Activated CD4-positive, alpha-beta memory T cell treated with anti-CD3 and anti-CD28 coated beads for 36 hours (primary cell): ENCODE data around the gene CCDC85C. TPM values are rescaled to one million over a fixed set of nuclear protein-coding genes. Genes with fewer than 3 reads are reported as not detected.

Experiments
- CTCF ChIA-PET: fragments of 350-600 bp; sonication (Branson Sonifier 250); formaldehyde crosslinking; loops from one replicate; lab custom pipeline; 2021; ENCODE audit warnings: antibody characterized with exemption, inconsistent platforms; lab: Charles Lee
- POLR2A ChIA-PET: fragments of 350-600 bp; sonication (Branson Sonifier 250); formaldehyde crosslinking; loops from one replicate; lab custom pipeline; 2021; ENCODE audit warnings: antibody characterized with exemption; lab: Charles Lee
- DNase-seq: peaks from one replicate; pipeline ENCODE4 v3.0.0-alpha.2; 2020
- H3K27ac Mint-ChIP-seq: one replicate; pipeline ENCODE4 v1.8.0; 2021; ENCODE audit warnings: mixed read lengths
- H3K27me3 Mint-ChIP-seq: one replicate; pipeline ENCODE4 v1.8.0; 2021; ENCODE audit warnings: mixed read lengths
- H3K36me3 Mint-ChIP-seq: one replicate; pipeline ENCODE4 v1.8.0; 2021; ENCODE audit warnings: mixed read lengths
- H3K4me1 Mint-ChIP-seq: one replicate; pipeline ENCODE4 v1.8.0; 2021; ENCODE audit warnings: low read depth, mixed read lengths
- H3K4me3 Mint-ChIP-seq: one replicate; pipeline ENCODE4 v1.8.0; 2021; ENCODE audit warnings: mild to moderate bottlenecking, mixed read lengths
- H3K9me3 Mint-ChIP-seq: one replicate; pipeline ENCODE4 v1.8.0; 2021; ENCODE audit warnings: mixed read lengths
- intact Hi-C: fragments of 100-400 bp; cut with micrococcal nuclease; formaldehyde crosslinking; loops from one replicate; pipeline ENCODE4 v1.15.1; 2023
- total RNA-seq, 2 experiments: library from RNA; stranded (reverse); gene quantifications; one replicate each; pipeline ENCODE4 v1.2.3, GENCODE V29; 2021

Gene CCDC85C
- total RNA-seq, 2 experiments from 2014 or later: 10.7 to 12.3 TPM

DNA sequence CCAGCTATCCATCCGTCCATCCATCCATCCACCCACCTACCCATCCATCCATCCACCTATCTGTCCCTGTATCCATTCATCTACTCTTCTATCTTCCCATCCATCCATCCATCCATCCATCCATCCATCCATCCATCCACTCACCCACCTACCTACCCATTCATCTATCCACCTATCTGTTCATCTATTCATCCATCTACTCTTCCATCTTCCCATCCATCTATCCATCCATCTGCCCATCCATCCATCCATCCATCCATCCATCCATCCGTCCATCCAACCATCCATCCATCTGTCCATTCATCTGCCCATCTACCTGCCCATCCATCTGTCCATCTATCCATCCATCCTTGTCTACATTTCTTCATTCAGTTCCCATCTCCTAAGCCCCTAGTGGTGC is 23.1 kb upstream of the CCDC85C start:
- CTCF ChIA-PET: interaction anchor here (1.3 kb wide), 2 partner anchors 29 to 102 kb away, joined by 3 to 5 read pairs; no protein-coding TSS in a partner anchor
- H3K4me3 Mint-ChIP-seq: no peak overlapping the region
- no peak overlapping the region for H3K27ac Mint-ChIP-seq
- intact Hi-C loops: no loop called here
- no peak for DNase-seq
- H3K4me1 Mint-ChIP-seq: peaks cover 5% of the 10 kb centered on the region
- no peaks in the 10 kb centered on the region for H3K36me3 Mint-ChIP-seq
- peaks cover 17% of the 10 kb centered on the region for H3K27me3 Mint-ChIP-seq
- H3K9me3 Mint-ChIP-seq: no peaks in the 10 kb centered on the region
- POLR2A ChIA-PET: no interaction called here

- no peak overlapping the region for H3K4me3 Mint-ChIP-seq
- H3K9me3 Mint-ChIP-seq: no peaks in the 10 kb centered on the region
- peaks cover 5% of the 10 kb centered on the region for H3K4me1 Mint-ChIP-seq
- intact Hi-C loops: no loop called here
- DNase-seq: no peak
- H3K27ac Mint-ChIP-seq: no peak overlapping the region
- POLR2A ChIA-PET: no interaction called here
- no peaks in the 10 kb centered on the region for H3K36me3 Mint-ChIP-seq
- peaks cover 20% of the 10 kb centered on the region for H3K27me3 Mint-ChIP-seq
- CTCF ChIA-PET: interaction anchor here (1.3 kb wide), 2 partner anchors 30 to 101 kb away, joined by 3 to 5 read pairs; no protein-coding TSS in a partner anchor
Measured at GRCh38 chr14:99626041-99626648, 22.1 kb upstream of the CCDC85C start.

DNA sequence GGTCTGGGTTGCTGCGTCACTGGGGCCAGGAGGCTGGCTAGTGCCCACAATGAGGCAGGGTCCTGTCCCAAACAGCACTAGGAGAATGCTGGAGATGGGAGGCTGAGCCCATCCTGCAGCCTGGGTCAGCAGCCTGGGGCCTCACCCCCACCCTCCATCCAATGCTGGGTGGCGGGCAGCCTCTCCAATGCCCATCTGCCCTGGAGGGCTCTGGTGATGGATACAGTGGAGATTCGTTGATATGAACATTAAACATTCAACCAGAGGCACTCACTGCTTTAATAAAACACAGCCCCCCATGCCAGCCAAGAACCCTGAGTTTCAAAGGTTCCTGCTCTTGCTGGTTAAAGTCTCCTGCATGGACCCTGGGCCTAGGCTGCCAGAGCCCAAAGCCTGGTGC is 21.5 kb upstream of the CCDC85C start:
- intact Hi-C loops: no loop called here
- POLR2A ChIA-PET: no interaction called here
- H3K36me3 Mint-ChIP-seq: no peaks in the 10 kb centered on the region
- H3K4me3 Mint-ChIP-seq: no peak overlapping the region
- CTCF ChIA-PET: no interaction called here
- H3K4me1 Mint-ChIP-seq: peaks cover 5% of the 10 kb centered on the region
- no peaks in the 10 kb centered on the region for H3K9me3 Mint-ChIP-seq
- no peak overlapping the region for H3K27ac Mint-ChIP-seq
- DNase-seq: no peak
- H3K27me3 Mint-ChIP-seq: peaks cover 20% of the 10 kb centered on the region

DNA sequence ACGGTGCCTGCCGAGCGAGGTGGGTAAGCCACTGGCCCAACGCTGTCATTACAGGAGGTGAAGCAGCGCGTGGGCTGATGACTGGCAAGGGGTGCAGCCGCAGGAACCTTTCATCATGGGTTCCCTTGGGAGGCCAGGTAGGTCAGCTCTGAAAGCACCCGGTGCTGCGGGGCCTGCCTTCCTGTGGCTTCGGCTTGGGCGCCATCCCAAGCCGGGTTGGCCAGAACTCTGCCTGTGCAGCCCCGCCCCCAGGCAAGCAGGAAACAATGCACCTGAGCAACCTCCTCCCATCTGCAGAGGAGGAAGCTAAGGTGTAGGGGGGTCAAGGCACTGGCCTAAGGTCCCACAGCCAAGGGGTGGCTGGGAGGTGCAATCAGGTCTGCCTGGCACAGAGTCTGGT is 21.0 kb upstream of the CCDC85C start:
- H3K4me1 Mint-ChIP-seq: peaks cover 6% of the 10 kb centered on the region
- H3K36me3 Mint-ChIP-seq: no peaks in the 10 kb centered on the region
- intact Hi-C loops: no loop called here
- no peaks in the 10 kb centered on the region for H3K9me3 Mint-ChIP-seq
- peaks cover 21% of the 10 kb centered on the region for H3K27me3 Mint-ChIP-seq
- H3K4me3 Mint-ChIP-seq: no peak overlapping the region
- ChIA-PET CTCF (no interaction called here), POLR2A (no interaction called here)
- no peak for DNase-seq
- H3K27ac Mint-ChIP-seq: no peak overlapping the region

DNA sequence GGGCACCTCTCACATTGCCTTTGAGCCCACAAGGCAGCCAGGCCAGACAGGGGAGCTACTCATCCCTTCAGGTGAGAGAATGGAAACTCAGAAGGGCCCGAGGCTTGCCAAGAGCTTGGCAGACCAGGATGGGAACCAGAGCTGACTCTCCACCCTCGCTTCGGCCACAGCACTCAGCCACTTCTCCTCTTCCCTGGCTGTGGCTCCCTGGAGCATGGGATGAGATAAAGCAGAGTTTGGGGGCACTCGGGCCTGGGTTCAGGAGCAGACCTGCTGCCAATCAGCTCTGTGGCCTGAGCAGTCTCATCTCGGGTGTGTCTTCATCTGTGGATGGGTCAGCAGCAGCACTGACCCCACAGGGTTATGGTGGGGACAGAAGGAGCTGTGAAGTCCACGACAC is 20.0 kb upstream of the CCDC85C start:
- no peak overlapping the region for H3K4me3 Mint-ChIP-seq
- peaks cover 8% of the 10 kb centered on the region for H3K4me1 Mint-ChIP-seq
- DNase-seq: no peak
- ChIA-PET POLR2A (no interaction called here), CTCF (no interaction called here)
- H3K9me3 Mint-ChIP-seq: no peaks in the 10 kb centered on the region
- intact Hi-C loops: no loop called here
- peaks cover 25% of the 10 kb centered on the region for H3K27me3 Mint-ChIP-seq
- H3K36me3 Mint-ChIP-seq: no peaks in the 10 kb centered on the region
- no peak overlapping the region for H3K27ac Mint-ChIP-seq

DNA sequence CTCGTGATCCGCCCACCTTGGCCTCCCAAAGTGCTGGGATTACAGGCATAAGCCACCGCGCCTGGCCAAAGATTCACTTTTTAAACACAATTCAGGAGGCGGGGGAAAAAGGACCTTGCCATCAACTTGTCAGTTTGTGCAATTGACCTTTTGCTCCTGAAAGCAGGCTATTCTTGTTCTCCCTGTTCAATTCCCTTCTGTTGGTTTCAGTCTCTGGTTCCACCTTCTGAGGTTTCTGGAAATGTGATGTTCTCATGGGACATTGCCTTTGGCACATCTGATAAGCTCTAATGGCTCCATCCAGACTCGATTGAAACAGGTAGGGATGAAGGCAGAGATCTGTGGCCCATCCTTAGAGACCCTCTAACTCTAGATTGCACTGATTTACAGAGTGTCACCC is 17.9 kb upstream of the CCDC85C start:
- POLR2A ChIA-PET: no interaction called here
- peaks cover 4% of the 10 kb centered on the region for H3K4me1 Mint-ChIP-seq
- no peak for DNase-seq
- H3K27ac Mint-ChIP-seq: no peak overlapping the region
- H3K9me3 Mint-ChIP-seq: no peaks in the 10 kb centered on the region
- peaks cover 29% of the 10 kb centered on the region for H3K27me3 Mint-ChIP-seq
- no peaks in the 10 kb centered on the region for H3K36me3 Mint-ChIP-seq
- intact Hi-C loops: no loop called here
- H3K4me3 Mint-ChIP-seq: no peak overlapping the region
- CTCF ChIA-PET: no interaction called here

DNA sequence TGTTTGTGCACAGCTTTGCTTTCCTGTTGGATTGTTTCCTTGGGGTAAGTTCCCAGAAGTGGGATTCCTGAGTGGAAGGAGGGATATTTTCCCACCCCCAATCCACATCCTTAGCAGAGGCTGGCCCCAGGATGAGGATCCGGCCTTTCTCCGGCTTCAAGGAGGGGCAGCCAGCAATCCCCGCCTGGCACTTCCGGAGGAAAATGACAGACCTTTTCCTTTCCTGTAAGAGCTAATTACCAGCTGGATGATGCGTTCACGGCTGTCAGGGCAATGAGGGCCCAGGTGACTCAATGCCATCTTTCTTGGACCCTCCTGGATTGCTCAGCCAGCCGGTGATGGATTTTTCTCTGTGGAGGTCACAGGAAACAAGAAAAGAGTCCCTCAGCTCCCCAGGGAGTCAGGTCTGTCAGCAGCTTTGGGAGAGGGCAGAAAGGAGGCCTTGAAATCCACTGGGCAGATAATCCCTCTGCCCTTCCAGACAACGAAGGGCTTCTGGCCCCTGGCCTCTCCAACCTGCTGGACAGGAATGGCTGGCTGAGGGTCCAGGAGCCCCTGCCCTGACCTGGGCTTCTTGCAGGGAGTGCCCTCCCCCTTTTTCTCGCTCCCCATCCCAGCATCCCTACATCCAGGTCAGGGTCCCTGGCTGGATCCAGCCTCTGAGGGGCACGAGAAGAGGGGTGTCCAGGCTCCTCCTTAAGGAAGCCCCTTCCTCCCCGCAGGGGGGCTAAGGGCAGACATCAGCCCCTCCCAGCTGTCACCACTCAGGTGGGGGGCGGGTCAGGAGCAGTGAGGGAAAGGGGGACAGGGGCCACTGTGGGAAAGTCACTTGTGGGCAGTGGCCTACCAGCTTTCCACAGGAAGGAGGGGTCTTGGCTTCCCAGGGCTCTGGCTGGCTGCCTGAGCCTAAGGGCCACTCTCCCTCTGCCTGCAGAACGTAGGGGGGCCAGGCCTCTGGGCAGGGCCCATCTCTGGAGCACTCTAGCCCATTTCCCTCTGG is 16.1 kb upstream of the CCDC85C start:
- Mint-ChIP-seq H3K4me1 (peaks cover 4% of the 10 kb centered on the region), H3K27me3 (peaks cover 33% of the 10 kb centered on the region), H3K9me3 (no peaks in the 10 kb centered on the region), H3K27ac (no peak overlapping the region), H3K4me3 (no peak overlapping the region), H3K36me3 (no peaks in the 10 kb centered on the region)
- DNase-seq: peak; percentile 48
- ChIA-PET CTCF (interaction anchor here (1.6 kb wide), 1 partner anchor 8 kb away, joined by 9 read pairs; no protein-coding TSS in a partner anchor), POLR2A (no interaction called here)
- intact Hi-C loops: no loop called here

DNA sequence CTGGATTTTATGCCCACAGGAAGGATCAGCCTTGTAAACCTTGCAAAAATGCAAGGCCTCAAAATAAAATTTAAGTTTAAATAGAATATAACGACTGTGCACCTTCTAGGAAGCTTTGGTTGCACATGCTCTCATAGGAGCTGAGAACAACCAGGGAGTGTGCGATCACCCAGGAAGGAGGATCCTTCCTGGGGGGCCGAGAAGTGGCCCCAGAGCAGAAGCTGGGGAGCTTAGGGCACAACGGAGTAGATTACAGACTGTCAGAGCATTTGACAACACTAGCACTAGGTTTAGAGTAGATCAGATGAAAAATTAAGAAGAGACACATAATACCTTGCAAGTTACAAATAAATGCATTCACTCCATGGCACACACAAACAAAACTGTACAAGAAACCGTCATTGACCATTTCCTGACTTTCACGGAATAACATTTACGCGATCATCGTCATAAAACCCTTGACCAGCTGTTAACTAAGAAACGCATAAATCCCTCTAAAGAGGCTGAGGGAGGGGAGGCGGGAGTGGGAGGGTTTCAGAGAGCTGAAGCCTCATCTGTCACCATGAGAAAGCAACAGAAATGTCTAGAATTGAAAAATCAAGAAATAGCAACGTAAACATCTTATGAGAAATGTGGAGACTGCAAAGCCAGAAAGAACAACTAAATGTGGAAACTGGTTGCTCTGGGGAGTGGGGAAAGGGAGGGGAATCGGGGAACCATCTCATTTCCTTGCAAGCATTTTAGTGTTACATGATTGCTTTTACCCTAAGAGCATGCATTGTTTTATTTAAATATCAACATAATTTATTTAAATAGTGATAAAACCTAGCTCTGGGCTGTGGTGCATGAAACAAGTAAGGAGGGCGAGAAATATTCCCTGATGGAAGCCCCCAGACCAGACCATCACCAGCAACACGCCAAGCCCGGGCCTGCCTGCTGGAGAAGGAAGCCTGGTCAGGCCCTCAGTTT is 13.1 kb upstream of the CCDC85C start:
- no peak overlapping the region for H3K27ac Mint-ChIP-seq
- peaks cover 24% of the 10 kb centered on the region for H3K27me3 Mint-ChIP-seq
- intact Hi-C loops: no loop called here
- CTCF ChIA-PET: interaction anchor here (1.0 to 1.9 kb wide), 2 partner anchors 11 to 12 kb away, joined by 4 to 5 read pairs; partner anchors contain the start of gene CCDC85C
- no peak overlapping the region for H3K4me3 Mint-ChIP-seq
- DNase-seq: no peak
- H3K4me1 Mint-ChIP-seq: peaks cover 4% of the 10 kb centered on the region
- H3K36me3 Mint-ChIP-seq: no peaks in the 10 kb centered on the region
- POLR2A ChIA-PET: no interaction called here
- no peaks in the 10 kb centered on the region for H3K9me3 Mint-ChIP-seq

GRCh38 chr14:99615497-99616157 is 11.6 kb upstream of the CCDC85C start:
- no peak overlapping the region for H3K4me3 Mint-ChIP-seq
- peaks cover 4% of the 10 kb centered on the region for H3K4me1 Mint-ChIP-seq
- no peak for DNase-seq
- intact Hi-C loops: no loop called here
- no peaks in the 10 kb centered on the region for H3K9me3 Mint-ChIP-seq
- no peaks in the 10 kb centered on the region for H3K36me3 Mint-ChIP-seq
- peaks cover 20% of the 10 kb centered on the region for H3K27me3 Mint-ChIP-seq
- CTCF ChIA-PET: interaction anchor here (1.0 to 1.9 kb wide), 2 partner anchors 10 to 331 kb away, joined by 3 to 5 read pairs; no protein-coding TSS in a partner anchor
- POLR2A ChIA-PET: no interaction called here
- H3K27ac Mint-ChIP-seq: no peak overlapping the region

GRCh38 chr14:99612738-99613330 is 8.8 kb upstream of the CCDC85C start:
- Mint-ChIP-seq H3K9me3 (no peaks in the 10 kb centered on the region), H3K27me3 (peaks cover 13% of the 10 kb centered on the region), H3K4me1 (no peaks in the 10 kb centered on the region), H3K36me3 (no peaks in the 10 kb centered on the region), H3K27ac (no peak overlapping the region), H3K4me3 (no peak overlapping the region)
- POLR2A ChIA-PET: no interaction called here
- intact Hi-C loops: no loop called here
- CTCF ChIA-PET: interaction anchor here (0.7 kb wide), 1 partner anchor 70 kb away, joined by 3 read pairs; no protein-coding TSS in a partner anchor
- no peak for DNase-seq
